GM12874 (cell line): ENCODE data around the gene DPAGT1.

Experiments used
- CTCF ChIP-seq: IDR thresholded peaks from 2 replicates; pipeline ENCODE4 v1.5.1; 2011; ENCODE audit warnings: low read depth, mild to moderate bottlenecking, control low read depth, low read length, moderate library complexity; ENCODE audit not compliant: insufficient read depth

DPAGT1 gene

GRCh38 chr11:119101759-119102423 lies at the start of gene DPAGT1:
TSS of gene DPAGT1 (minus strand) at chr11:119101853. CDS start at chr11:119101655, 198 bp downstream.
- TF ChIP-seq CTCF, result no peak

- TF ChIP-seq CTCF, result no peak
Observed at GRCh38 chr11:119149786-119150275, 48.2 kb upstream of the DPAGT1 start.

DNA sequence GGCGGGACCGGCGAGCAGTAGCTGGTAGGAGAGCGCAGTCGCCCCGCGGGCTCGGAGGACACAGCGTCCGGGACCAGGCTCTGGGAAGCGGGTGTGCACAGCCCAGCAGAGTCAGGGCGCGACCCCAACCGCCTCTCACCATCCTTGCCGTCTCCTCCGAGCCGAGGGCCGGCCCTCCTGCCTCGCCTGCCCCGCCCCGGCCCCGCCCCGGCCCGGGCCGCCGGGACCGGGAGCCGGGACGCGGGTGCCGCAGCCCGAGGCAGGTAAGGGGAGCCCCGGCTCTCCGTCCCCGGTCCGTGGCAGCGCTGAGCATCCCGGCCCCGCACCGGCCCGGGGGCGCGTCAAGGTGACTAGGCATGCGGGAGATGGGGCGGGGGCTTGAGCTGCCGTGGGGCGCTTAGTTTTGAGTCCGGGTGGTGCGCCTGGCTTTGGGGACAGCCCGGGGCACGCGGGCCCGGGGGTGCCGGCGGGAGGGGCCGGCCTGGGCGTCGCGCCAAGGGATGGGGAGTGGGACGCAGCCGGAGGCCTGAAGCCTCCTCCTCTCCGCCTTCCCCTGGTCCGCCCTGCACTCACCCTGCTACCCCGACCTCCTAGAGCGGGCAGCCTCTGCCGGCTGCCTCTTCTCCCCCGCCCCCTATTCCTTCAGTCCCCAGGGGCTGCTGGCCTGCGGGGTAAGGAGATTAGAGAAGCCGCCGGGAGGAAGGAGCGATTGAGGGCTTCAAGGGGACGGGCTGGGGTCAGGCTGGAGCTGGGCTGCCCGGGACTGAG lies 47.5 kb upstream of the DPAGT1 start, which contains the start of gene ABCG4:
Gene ABCG4, plus strand, starts transcription at position 35 of the 768 bp plus-strand sequence. CDS start 914 bp downstream, outside the sequence.
- no peak for TF ChIP-seq CTCF

DNA sequence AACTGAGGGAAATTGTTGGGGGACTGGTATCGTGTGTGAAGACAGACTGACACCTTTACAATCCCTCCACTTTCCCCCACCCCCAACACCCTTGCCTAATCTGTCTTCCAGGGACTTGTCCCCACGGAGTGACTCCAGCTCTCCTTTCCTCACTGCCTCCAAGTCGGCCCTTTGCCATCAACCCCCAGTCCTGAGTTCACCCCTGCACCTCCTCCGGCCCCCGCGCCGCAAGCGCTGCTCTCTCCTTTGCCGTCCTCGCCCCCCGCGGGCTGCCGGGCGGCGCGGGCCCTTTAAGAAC lies 47.0 kb upstream of the DPAGT1 start:
- TF ChIP-seq CTCF, result no peak

DNA sequence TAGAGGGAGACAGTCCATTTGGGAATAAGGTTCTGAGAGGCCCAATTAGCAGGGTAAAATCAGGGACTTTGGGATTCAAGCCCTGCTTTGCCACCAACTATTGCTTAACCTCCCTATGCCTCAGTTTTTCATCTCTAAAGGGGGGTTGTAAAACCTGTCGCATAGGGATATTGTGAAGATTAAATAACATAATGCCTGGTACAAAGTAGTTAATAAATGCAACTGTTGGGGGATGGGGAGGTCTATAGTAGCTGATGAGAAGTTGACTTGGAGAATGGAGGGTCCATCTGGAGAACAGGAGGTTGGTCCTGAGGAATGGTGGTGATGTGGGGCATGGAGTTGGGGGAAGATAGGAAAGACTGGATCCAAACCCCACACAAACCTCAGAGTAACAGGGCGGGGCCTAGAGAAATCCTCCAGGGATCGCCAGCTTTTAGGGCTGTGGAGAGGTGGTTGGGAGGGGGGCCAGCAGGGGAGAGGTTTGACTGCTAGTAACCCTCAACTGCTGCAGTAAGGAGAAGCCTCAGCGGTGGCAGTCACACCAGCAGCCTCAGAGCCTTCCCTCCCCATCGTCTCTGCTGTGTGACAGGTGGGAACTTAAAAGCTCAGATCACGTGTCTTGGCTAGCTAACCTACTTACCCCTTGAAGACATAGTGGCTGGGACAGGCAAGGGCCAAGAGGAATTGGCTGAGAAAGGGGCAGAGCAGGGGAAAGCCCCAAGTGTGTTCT lies 46.1 kb upstream of the DPAGT1 start:
- TF ChIP-seq CTCF, result no peak

- no peak for TF ChIP-seq CTCF
Observed at GRCh38 chr11:119145551-119145950, 43.9 kb upstream of the DPAGT1 start.
